SK-N-SH (cell line): ENCODE data around the gene OCA2. TPM values are rescaled to one million over a fixed set of nuclear protein-coding genes. Genes with fewer than 3 reads are reported as not detected.

Experiments
- CTCF ChIA-PET: fragments of 300-600, 350-600 bp; formaldehyde crosslinking; extraction: SDS; loops from one replicate; lab custom pipeline; 2021; lab: Yijun Ruan, JAX
- POLR2A ChIA-PET: fragments of 350-600 bp; sonication (Branson Sonifier 250); formaldehyde crosslinking; extraction: SDS; loops from one replicate; lab custom pipeline; 2020; ENCODE audit warnings: antibody characterized with exemption, inconsistent platforms; lab: Yijun Ruan, JAX
- DNase-seq: peaks from one replicate; pipeline ENCODE4 v3.0.0; 2012
- H2AFZ ChIP-seq: fragments of 200-600 bp; sonication (generic); 2 replicates; pipeline ENCODE4 v1.8.1; 2016; ENCODE audit warnings: antibody characterized with exemption, mild to moderate bottlenecking, low read depth
- H3F3A ChIP-seq: fragments of 200-600 bp; sonication (generic); replicated peaks from 2 replicates; pipeline ENCODE3; 2016; ENCODE audit warnings: antibody characterized with exemption, mild to moderate bottlenecking; ENCODE audit not compliant: insufficient read depth
- H3K27ac ChIP-seq, 2 experiments: fragments of 200-500 bp in 1 of 2; fragments of 200-600 bp in 1 of 2; sonication (Bioruptor generic) in 1 of 2; sonication (generic), shearing (Covaris generic) in 1 of 2; 2 replicates each; pipeline versions ENCODE4 v1.5.1 to v1.6.1; 2014 to 2016; ENCODE audit warnings: low read depth in 2 of 2, inconsistent platforms in 1 of 2, low read length in 1 of 2, mild to moderate bottlenecking in 1 of 2, mixed read lengths in 1 of 2
- H3K27me3 ChIP-seq: fragments of 200-600 bp; sonication (generic), shearing (Covaris generic); 2 replicates; pipeline ENCODE4 v1.6.1; 2016; ENCODE audit warnings: mixed run types; ENCODE audit not compliant: insufficient read depth
- H3K36me3 ChIP-seq, 2 experiments: fragments of 200-500 bp in 1 of 2; fragments of 200-600 bp in 1 of 2; sonication (Bioruptor generic) in 1 of 2; sonication (generic) in 1 of 2; replicated peaks in 1 of 2; 2 replicates each; pipeline versions ENCODE3 to v1.5.1; 2014 to 2016; ENCODE audit warnings: low read length in 1 of 2, mild to moderate bottlenecking in 1 of 2; ENCODE audit not compliant: insufficient read depth in 2 of 2, control insufficient read depth in 1 of 2
- H3K4me1 ChIP-seq, 2 experiments: fragments of 200-500 bp in 1 of 2; fragments of 200-600 bp in 1 of 2; sonication (Bioruptor generic) in 1 of 2; sonication (generic), shearing (Covaris generic) in 1 of 2; 2 replicates each; pipeline versions ENCODE4 v1.5.1 to v1.6.1; 2014 to 2016; ENCODE audit warnings: low read depth in 1 of 2, low read length in 1 of 2, mixed run types in 1 of 2; ENCODE audit not compliant: insufficient read depth in 2 of 2, control insufficient read depth in 1 of 2
- H3K4me2 ChIP-seq: fragments of 200-600 bp; sonication (generic), shearing (Covaris generic); 2 replicates; pipeline ENCODE4 v1.6.1; 2017; ENCODE audit warnings: mixed run types
- H3K4me3 ChIP-seq, 2 experiments: fragments of 200-500 bp in 1 of 2; fragments of 200-600 bp in 1 of 2; sonication (Bioruptor generic) in 1 of 2; sonication (generic), shearing (Covaris generic) in 1 of 2; 2 replicates each; pipeline versions ENCODE4 v1.5.1 to v1.8.1; 2014 to 2016; ENCODE audit warnings: low read depth in 2 of 2, inconsistent platforms in 1 of 2, low read length in 1 of 2, mild to moderate bottlenecking in 1 of 2, mixed read lengths in 1 of 2, moderate library complexity in 1 of 2
- H3K79me2 ChIP-seq: fragments of 200-600 bp; sonication (generic); 2 replicates; pipeline ENCODE4 v1.8.1; 2017; ENCODE audit warnings: mild to moderate bottlenecking; ENCODE audit not compliant: insufficient read depth
- H3K9ac ChIP-seq: fragments of 200-600 bp; sonication (generic); 2 replicates; pipeline ENCODE4 v1.6.1; 2017; ENCODE audit warnings: mixed run types
- H3K9me2 ChIP-seq: fragments of 200-600 bp; sonication (generic); 2 replicates; pipeline ENCODE4 v1.6.1; 2017; ENCODE audit warnings: mixed run types
- H3K9me3 ChIP-seq: fragments of 200-600 bp; sonication (generic); 2 replicates; pipeline ENCODE4 v1.6.1; 2017; ENCODE audit warnings: mixed run types, mild to moderate bottlenecking, moderate library complexity
- H4K20me1 ChIP-seq: fragments of 200-600 bp; sonication (generic); 2 replicates; pipeline ENCODE4 v1.6.1; 2017; ENCODE audit warnings: mild to moderate bottlenecking, mixed run types; ENCODE audit not compliant: insufficient read depth
- CHD2 ChIP-seq: fragments of 150-350 bp; IDR thresholded peaks from 2 replicates; pipeline ENCODE4 v1.6.1; 2018; ENCODE audit warnings: low read length; ENCODE audit not compliant: partially characterized antibody
- ELF1 ChIP-seq: IDR thresholded peaks from 2 replicates; pipeline ENCODE4 v1.4.0; 2012
- EZH2phosphoT487 ChIP-seq: fragments of 200-600 bp; sonication (generic); IDR thresholded peaks from 2 replicates; pipeline ENCODE4 v1.6.1; 2017; ENCODE audit warnings: low read depth, mixed run types, mild to moderate bottlenecking, antibody characterized with exemption, moderate library complexity, borderline replicate concordance
- FOXJ3 ChIP-seq: sonication (generic); formaldehyde crosslinking; IDR thresholded peaks from 2 replicates; pipeline ENCODE4 v1.5.1; 2020; ENCODE audit warnings: mild to moderate bottlenecking, missing genetic modification reagents
- FOXM1 ChIP-seq: IDR thresholded peaks from 2 replicates; pipeline ENCODE4 v1.4.0; 2012; ENCODE audit warnings: low read depth, mild to moderate bottlenecking
- GABPA ChIP-seq: IDR thresholded peaks from 2 replicates; pipeline ENCODE4 v1.4.0; 2012; ENCODE audit warnings: low read depth, mild to moderate bottlenecking
- GATA2 ChIP-seq: sonication (generic); formaldehyde crosslinking; IDR thresholded peaks from 2 replicates; pipeline ENCODE4 v1.5.0; 2020; ENCODE audit warnings: mild to moderate bottlenecking, missing genetic modification reagents
- POLR2AphosphoS5 ChIP-seq: IDR thresholded peaks from 2 replicates; pipeline ENCODE4 v1.6.1; 2012; ENCODE audit warnings: low read depth, low read length
- RAD21 ChIP-seq: IDR thresholded peaks from 2 replicates; pipeline ENCODE4 v1.6.1; 2012; ENCODE audit warnings: mild to moderate bottlenecking, low read length
- RCOR1 ChIP-seq: fragments of 150-350 bp; IDR thresholded peaks from 2 replicates; pipeline ENCODE4 v1.6.1; 2017; ENCODE audit warnings: antibody characterized with exemption, low read length
- SMC3 ChIP-seq: IDR thresholded peaks from 2 replicates; pipeline ENCODE4 v1.6.1; 2012; ENCODE audit warnings: low read depth, low read length, improper control_type of control experiment
- TAF1 ChIP-seq: IDR thresholded peaks from 2 replicates; pipeline ENCODE4 v1.6.1; 2012; ENCODE audit warnings: low read depth, mild to moderate bottlenecking, low read length, moderate library complexity, borderline replicate concordance
- TCF12 ChIP-seq: IDR thresholded peaks from 2 replicates; pipeline ENCODE4 v1.4.0; 2012
- YY1 ChIP-seq: IDR thresholded peaks from 2 replicates; pipeline ENCODE4 v1.4.0; 2012; ENCODE audit warnings: low read depth, mild to moderate bottlenecking
- WGBS: methylation state at CpG from one replicate; pipeline ENCODE4 v1.1.6; 2017; ENCODE audit warnings: low lambda C conversion rate; 5-methylcytosine and 5-hydroxymethylcytosine counted together
- polyA plus RNA-seq, 3 experiments: library from polyadenylated mRNA; depleted of rRNA; stranded (reverse); fragments of >200 nt; gene quantifications; 2 replicates each; pipeline ENCODE4 v1.2.3, GENCODE V29; 2012
- TF ChIP-seq, protein P1 (sequence below): IDR thresholded peaks from 2 replicates; pipeline ENCODE4 v1.4.0; 2012; ENCODE audit warnings: low read depth, borderline replicate concordance
- TF ChIP-seq, protein P2 (sequence below): fragments of 200-600 bp; sonication (generic); IDR thresholded peaks from 2 replicates; pipeline ENCODE4 v1.6.1; 2017; ENCODE audit warnings: antibody characterized with exemption, mild to moderate bottlenecking, moderate library complexity

The OCA2 gene
- polyA plus RNA-seq, 1 of the 3 experiments (the other 2 are of a cell fraction) = 0.16 TPM

DNA sequence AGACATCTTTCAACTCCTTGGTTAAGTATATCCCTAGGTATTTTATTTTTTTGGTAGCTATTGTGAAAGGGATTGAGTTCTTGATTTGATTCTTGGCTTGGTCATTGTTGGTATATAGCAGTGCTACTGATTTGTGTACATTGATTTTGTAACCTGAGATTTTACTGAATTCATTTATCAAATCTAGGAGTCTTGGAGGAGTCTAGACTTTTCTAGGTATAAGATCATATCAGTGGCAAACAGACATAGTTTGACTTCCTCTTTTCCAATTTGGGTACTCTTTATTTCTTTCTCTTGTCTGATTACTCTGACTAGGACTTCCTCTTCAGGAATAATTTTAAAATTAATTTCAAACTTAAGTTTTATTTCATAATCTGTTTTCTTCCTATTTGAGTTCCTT, 125.2 kb downstream of the OCA2 start:
- Histone ChIP-seq H3K4me2 (no peak overlapping the region), H3K9me3 (no peaks in the 10 kb centered on the region), H4K20me1 (no peaks in the 10 kb centered on the region), H3K27me3 (no peaks in the 10 kb centered on the region), H3K9me2 (no peaks in the 10 kb centered on the region), H2AFZ (no peak overlapping the region), H3K9ac (no peak overlapping the region), H3F3A (no peaks in the 10 kb centered on the region), H3K4me3 (no peak overlapping the region), H3K79me2 (no peaks in the 10 kb centered on the region), H3K27ac (no peak overlapping the region), H3K36me3 (no peaks in the 10 kb centered on the region), H3K4me1 (no peaks in the 10 kb centered on the region)
- no peak for DNase-seq
- POLR2A ChIA-PET = no interaction called here
- CTCF ChIA-PET = no interaction called here
- TF ChIP-seq ELF1 (no peak), GABPA (no peak), RAD21 (no peak), TAF1 (no peak), TCF12 (no peak), RCOR1 (no peak), FOXJ3 (CRISPR knock-in tag) (no peak), CHD2 (no peak), SMC3 (no peak)
- TF ChIP-seq, protein P1, sequence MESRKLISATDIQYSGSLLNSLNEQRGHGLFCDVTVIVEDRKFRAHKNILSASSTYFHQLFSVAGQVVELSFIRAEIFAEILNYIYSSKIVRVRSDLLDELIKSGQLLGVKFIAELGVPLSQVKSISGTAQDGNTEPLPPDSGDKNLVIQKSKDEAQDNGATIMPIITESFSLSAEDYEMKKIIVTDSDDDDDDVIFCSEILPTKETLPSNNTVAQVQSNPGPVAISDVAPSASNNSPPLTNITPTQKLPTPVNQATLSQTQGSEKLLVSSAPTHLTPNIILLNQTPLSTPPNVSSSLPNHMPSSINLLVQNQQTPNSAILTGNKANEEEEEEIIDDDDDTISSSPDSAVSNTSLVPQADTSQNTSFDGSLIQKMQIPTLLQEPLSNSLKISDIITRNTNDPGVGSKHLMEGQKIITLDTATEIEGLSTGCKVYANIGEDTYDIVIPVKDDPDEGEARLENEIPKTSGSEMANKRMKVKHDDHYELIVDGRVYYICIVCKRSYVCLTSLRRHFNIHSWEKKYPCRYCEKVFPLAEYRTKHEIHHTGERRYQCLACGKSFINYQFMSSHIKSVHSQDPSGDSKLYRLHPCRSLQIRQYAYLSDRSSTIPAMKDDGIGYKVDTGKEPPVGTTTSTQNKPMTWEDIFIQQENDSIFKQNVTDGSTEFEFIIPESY = no peak

DNA sequence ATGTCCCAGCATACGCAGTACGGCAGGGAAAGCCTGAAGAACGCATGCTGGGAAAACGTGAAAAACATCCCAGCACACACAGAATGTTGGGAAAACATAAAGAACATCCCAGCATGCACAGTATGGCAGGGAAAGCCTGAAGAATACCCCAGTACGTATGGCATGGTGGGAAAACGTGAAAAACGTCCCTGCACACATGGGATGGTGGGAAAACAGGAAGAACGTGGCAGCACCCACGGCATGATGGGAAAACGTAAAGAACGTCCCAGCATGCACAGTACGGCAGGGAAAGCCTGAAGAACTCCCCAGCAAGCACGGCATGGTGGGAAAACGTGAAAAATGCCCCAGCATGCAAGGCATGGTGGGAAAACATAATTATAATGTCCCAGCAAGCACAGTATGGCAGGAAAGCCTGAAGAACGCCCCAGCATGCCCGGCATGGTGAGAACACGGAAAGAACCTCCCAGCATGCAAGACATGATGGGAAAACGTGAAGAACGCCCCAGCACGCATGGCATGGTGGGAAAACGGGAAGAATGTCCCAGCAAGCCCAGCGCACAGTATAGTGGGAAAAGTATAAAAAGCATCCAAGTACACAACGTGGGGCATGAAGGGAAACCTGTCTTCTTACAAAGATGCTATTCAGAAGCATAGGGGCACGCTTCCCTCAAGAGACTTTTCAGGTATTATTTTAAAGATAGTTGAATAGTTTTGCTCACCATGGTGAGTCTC, 128.3 kb downstream of the OCA2 start:
- CTCF ChIA-PET = interaction anchor here (0.6 kb wide), 1 partner anchor 13 kb away, joined by 3 read pairs; no protein-coding TSS in a partner anchor
- H3K4me3 ChIP-seq = no peak overlapping the region
- 46% methylated on average over 24 of the region's 24 CpGs for WGBS

More for the DNA sequence above, 128.3 kb downstream of the OCA2 start:
- Histone ChIP-seq H3K9me3 (peaks cover 2% of the 10 kb centered on the region; the same call in 1 of the 2 replicates), H3K9ac (no peak overlapping the region), H3K79me2 (no peaks in the 10 kb centered on the region), H4K20me1 (no peaks in the 10 kb centered on the region), H3K9me2 (no peaks in the 10 kb centered on the region), H2AFZ (no peak overlapping the region), H3K36me3 (no peaks in the 10 kb centered on the region), H3K27ac (no peak overlapping the region), H3F3A (no peaks in the 10 kb centered on the region), H3K4me2 (no peak overlapping the region), H3K4me1 (no peaks in the 10 kb centered on the region), H3K27me3 (no peaks in the 10 kb centered on the region)
- POLR2A ChIA-PET = no interaction called here
- TF ChIP-seq FOXJ3 (CRISPR knock-in tag) (no peak), TCF12 (no peak), YY1 (no peak), GATA2 (no peak), GABPA (no peak), EZH2phosphoT487 (no peak), POLR2AphosphoS5 (no peak), SMC3 (no peak), FOXM1 (no peak)
- TF ChIP-seq, protein P2, sequence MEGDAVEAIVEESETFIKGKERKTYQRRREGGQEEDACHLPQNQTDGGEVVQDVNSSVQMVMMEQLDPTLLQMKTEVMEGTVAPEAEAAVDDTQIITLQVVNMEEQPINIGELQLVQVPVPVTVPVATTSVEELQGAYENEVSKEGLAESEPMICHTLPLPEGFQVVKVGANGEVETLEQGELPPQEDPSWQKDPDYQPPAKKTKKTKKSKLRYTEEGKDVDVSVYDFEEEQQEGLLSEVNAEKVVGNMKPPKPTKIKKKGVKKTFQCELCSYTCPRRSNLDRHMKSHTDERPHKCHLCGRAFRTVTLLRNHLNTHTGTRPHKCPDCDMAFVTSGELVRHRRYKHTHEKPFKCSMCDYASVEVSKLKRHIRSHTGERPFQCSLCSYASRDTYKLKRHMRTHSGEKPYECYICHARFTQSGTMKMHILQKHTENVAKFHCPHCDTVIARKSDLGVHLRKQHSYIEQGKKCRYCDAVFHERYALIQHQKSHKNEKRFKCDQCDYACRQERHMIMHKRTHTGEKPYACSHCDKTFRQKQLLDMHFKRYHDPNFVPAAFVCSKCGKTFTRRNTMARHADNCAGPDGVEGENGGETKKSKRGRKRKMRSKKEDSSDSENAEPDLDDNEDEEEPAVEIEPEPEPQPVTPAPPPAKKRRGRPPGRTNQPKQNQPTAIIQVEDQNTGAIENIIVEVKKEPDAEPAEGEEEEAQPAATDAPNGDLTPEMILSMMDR = no peak
- TF ChIP-seq, protein P1 = no peak
- DNase-seq = no peak
